GM12878 (cell line): Measurements from ENCODE around the gene TPRA1. TPM values are rescaled to one million over a fixed set of nuclear protein-coding genes. Genes with fewer than 3 reads are reported as not detected.

Source experiments
- CBFB ChIP-seq: IDR thresholded peaks from 2 replicates; pipeline ENCODE4 v1.6.1; 2016; ENCODE audit warnings: antibody characterized with exemption, low read depth
- CEBPB ChIP-seq, 2 experiments: fragments of 150-350 bp in 1 of 2; IDR thresholded peaks; 2 replicates each; pipeline ENCODE4 v1.6.1; 2012 to 2014; ENCODE audit warnings: low read depth in 2 of 2, low read length in 2 of 2, borderline replicate concordance in 1 of 2, inconsistent platforms in 1 of 2
- CHD1 ChIP-seq: IDR thresholded peaks from 2 replicates; pipeline ENCODE4 v1.6.1; 2012; ENCODE audit warnings: low read depth, low read length, improper control_type of control experiment
- FOXM1 ChIP-seq: IDR thresholded peaks from 2 replicates; pipeline ENCODE4 v1.6.1; 2012; ENCODE audit warnings: low read depth, mild to moderate bottlenecking, inconsistent platforms, low read length, moderate library complexity
- NFYB ChIP-seq: IDR thresholded peaks from 2 replicates; pipeline ENCODE4 v1.6.1; 2011; ENCODE audit warnings: low read depth, mild to moderate bottlenecking, low read length, improper control_type of control experiment, moderate library complexity; ENCODE audit not compliant: insufficient read depth
- NR2C1 ChIP-seq: fragments of 450-650 bp; IDR thresholded peaks from 2 replicates; pipeline ENCODE4 v1.6.1; 2017; ENCODE audit warnings: antibody characterized with exemption, mild to moderate bottlenecking, moderate library complexity
- NR2F1 ChIP-seq: fragments of 450-650 bp; conservative IDR thresholded peaks from 2 replicates; pipeline ENCODE4 v1.6.1; 2017; ENCODE audit warnings: mild to moderate bottlenecking
- PML ChIP-seq: IDR thresholded peaks from 2 replicates; pipeline ENCODE4 v1.6.1; 2012; ENCODE audit warnings: low read length, inconsistent platforms
- POLR2A ChIP-seq: IDR thresholded peaks from 2 replicates; pipeline ENCODE4 v1.6.1; 2011; ENCODE audit warnings: low read depth, mild to moderate bottlenecking, low read length
- SMAD1 ChIP-seq: fragments of 450-650 bp; IDR thresholded peaks from 2 replicates; pipeline ENCODE4 v1.6.1; 2018; ENCODE audit warnings: mild to moderate bottlenecking, low read depth; ENCODE audit not compliant: partially characterized antibody
- STAT1 ChIP-seq: fragments of 450-650 bp; conservative IDR thresholded peaks from 2 replicates; pipeline ENCODE4 v1.6.1; 2014; ENCODE audit warnings: antibody characterized with exemption, mild to moderate bottlenecking
- TAF1 ChIP-seq: IDR thresholded peaks from 2 replicates; pipeline ENCODE4 v1.6.1; 2011; ENCODE audit warnings: mild to moderate bottlenecking, low read depth, low read length, borderline replicate concordance
- TBL1XR1 ChIP-seq: IDR thresholded peaks from 2 replicates; pipeline ENCODE4 v1.6.1; 2012; ENCODE audit warnings: low read depth, low read length, improper control_type of control experiment
- YBX1 ChIP-seq: fragments of 450-650 bp; IDR thresholded peaks from 2 replicates; pipeline ENCODE4 v1.6.1; 2016; ENCODE audit warnings: antibody characterized with exemption
- YY1 ChIP-seq: IDR thresholded peaks from 2 replicates; pipeline ENCODE4 v1.6.1; 2011; ENCODE audit warnings: low read depth, mild to moderate bottlenecking, low read length
- ZNF384 ChIP-seq: IDR thresholded peaks from 2 replicates; pipeline ENCODE4 v1.6.1; 2012; ENCODE audit warnings: low read depth, mild to moderate bottlenecking, low read length, improper control_type of control experiment, borderline replicate concordance
- ZZZ3 ChIP-seq: IDR thresholded peaks from 2 replicates; pipeline ENCODE4 v1.6.1; 2011; ENCODE audit warnings: low read depth; ENCODE audit not compliant: control insufficient read depth, insufficient read length
- polyA plus RNA-seq, 11 experiments: library from polyadenylated mRNA; depleted of rRNA in 4 of 11; unstranded in 6 of 11; stranded (reverse) in 5 of 11; fragments of >200 nt; fragmentation: Nextera tagmentation in 4 of 11; fragmentation: Illumina TruSeq in 1 of 11; extraction: Ambion mirVana in 4 of 11; extraction: Trizol in 1 of 11; gene quantifications; 1 replicate in 1 of 11; 2 replicates in 10 of 11; pipeline versions ENCODE4 v1.2.1 to v1.2.3, GENCODE V29; 2011 to 2016; ENCODE audit warnings: inconsistent platforms in 2 of 11, missing spikeins in 2 of 11, low read depth in 1 of 11
- total RNA-seq, 4 experiments: library from RNA; depleted of rRNA in 3 of 4; stranded (reverse); fragments of >200 nt in 3 of 4; fragmentation: Illumina TruSeq in 1 of 4; extraction: Trizol in 1 of 4; gene quantifications; 2 replicates each; pipeline versions ENCODE4 v1.2.1 to v1.2.3, GENCODE V29; 2013 to 2021
- TF ChIP-seq, protein P1 (sequence below): fragments of 450-650 bp; IDR thresholded peaks from 2 replicates; pipeline ENCODE4 v1.6.1; 2016; ENCODE audit warnings: mild to moderate bottlenecking, moderate library complexity, borderline replicate concordance
- TF ChIP-seq, protein P2 (sequence below): IDR thresholded peaks from 2 replicates; pipeline ENCODE4 v1.6.1; 2012; ENCODE audit warnings: improper control_type of control experiment, low read depth, low read length; ENCODE audit not compliant: insufficient replicate concordance
- TF ChIP-seq, protein P3 (sequence below): IDR thresholded peaks from 2 replicates; pipeline ENCODE4 v1.6.1; 2011; ENCODE audit warnings: low read depth, low read length, improper control_type of control experiment, borderline replicate concordance

The TPRA1 gene
- total and polyA plus RNA-seq, 10 of the 15 experiments (the other 5 are each of a cell fraction or from before 2014, with no cell fraction given), result 1.8 to 39.6 (median 26.6) TPM

DNA sequence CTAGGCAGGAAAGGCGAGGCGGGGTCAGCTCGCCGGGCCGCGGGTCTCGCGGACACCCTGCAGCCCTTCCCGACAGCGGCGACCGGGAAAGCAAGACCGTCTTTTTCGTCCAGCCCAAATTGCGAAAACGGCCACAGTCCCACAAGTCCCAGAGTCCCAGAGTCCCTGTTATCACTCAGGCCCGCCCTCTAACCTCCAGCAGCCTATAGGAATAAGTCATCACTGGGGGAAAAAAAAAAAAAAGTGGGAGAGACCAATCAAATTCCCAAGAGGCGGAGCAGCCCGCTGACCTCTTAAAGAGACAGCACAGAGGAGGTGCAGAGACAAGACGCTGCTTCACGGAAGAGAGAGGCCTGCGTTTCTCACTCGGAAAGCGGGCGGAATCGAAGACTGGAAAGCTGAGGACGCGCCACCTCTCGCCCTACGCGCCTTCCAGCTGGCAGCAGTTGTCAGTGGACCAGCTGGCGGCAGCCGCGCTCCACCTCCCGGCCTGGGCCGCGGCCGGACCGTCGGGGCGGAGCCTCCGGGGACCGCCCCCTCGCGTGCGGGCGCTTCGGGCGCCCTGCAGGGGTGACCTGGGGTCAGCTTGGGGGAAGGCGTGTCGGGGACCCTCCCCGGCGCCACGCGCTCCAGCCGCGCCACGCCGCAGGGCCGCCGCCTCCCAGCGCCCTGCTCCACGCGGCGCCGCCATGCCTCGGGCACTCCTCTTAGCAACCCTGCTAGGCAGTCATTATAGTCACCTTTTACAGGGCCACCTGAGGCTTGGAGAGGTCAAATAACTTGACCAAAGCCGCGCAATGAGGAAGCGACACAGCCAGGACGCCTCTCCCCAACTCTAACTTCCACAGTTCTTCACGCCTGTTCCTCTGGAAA lies at the start of gene TPRA1 (continued):
- TF ChIP-seq CEBPB (IDR thresholded peaks at IDR 0.05; ENCODE audit: borderline replicate concordance in 1 of 2, low read depth in 2 of 2, low read length in 2 of 2), result no peak
- TF ChIP-seq FOXM1, result 0 out of 2 replicates have a peak, but pooled peaks have one; percentile 33
- TF ChIP-seq SMAD1, result no peak
- TF ChIP-seq, protein P1, sequence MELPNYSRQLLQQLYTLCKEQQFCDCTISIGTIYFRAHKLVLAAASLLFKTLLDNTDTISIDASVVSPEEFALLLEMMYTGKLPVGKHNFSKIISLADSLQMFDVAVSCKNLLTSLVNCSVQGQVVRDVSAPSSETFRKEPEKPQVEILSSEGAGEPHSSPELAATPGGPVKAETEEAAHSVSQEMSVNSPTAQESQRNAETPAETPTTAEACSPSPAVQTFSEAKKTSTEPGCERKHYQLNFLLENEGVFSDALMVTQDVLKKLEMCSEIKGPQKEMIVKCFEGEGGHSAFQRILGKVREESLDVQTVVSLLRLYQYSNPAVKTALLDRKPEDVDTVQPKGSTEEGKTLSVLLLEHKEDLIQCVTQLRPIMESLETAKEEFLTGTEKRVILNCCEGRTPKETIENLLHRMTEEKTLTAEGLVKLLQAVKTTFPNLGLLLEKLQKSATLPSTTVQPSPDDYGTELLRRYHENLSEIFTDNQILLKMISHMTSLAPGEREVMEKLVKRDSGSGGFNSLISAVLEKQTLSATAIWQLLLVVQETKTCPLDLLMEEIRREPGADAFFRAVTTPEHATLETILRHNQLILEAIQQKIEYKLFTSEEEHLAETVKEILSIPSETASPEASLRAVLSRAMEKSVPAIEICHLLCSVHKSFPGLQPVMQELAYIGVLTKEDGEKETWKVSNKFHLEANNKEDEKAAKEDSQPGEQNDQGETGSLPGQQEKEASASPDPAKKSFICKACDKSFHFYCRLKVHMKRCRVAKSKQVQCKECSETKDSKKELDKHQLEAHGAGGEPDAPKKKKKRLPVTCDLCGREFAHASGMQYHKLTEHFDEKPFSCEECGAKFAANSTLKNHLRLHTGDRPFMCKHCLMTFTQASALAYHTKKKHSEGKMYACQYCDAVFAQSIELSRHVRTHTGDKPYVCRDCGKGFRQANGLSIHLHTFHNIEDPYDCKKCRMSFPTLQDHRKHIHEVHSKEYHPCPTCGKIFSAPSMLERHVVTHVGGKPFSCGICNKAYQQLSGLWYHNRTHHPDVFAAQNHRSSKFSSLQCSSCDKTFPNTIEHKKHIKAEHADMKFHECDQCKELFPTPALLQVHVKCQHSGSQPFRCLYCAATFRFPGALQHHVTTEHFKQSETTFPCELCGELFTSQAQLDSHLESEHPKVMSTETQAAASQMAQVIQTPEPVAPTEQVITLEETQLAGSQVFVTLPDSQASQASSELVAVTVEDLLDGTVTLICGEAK, result peak; percentile 46; the same call in 1 of the 2 replicates
- no peak for TF ChIP-seq STAT1
- TF ChIP-seq POLR2A, result peak; percentile 58; the same call in 1 of the 2 replicates
- no peak for TF ChIP-seq PML
- TF ChIP-seq, protein P2, sequence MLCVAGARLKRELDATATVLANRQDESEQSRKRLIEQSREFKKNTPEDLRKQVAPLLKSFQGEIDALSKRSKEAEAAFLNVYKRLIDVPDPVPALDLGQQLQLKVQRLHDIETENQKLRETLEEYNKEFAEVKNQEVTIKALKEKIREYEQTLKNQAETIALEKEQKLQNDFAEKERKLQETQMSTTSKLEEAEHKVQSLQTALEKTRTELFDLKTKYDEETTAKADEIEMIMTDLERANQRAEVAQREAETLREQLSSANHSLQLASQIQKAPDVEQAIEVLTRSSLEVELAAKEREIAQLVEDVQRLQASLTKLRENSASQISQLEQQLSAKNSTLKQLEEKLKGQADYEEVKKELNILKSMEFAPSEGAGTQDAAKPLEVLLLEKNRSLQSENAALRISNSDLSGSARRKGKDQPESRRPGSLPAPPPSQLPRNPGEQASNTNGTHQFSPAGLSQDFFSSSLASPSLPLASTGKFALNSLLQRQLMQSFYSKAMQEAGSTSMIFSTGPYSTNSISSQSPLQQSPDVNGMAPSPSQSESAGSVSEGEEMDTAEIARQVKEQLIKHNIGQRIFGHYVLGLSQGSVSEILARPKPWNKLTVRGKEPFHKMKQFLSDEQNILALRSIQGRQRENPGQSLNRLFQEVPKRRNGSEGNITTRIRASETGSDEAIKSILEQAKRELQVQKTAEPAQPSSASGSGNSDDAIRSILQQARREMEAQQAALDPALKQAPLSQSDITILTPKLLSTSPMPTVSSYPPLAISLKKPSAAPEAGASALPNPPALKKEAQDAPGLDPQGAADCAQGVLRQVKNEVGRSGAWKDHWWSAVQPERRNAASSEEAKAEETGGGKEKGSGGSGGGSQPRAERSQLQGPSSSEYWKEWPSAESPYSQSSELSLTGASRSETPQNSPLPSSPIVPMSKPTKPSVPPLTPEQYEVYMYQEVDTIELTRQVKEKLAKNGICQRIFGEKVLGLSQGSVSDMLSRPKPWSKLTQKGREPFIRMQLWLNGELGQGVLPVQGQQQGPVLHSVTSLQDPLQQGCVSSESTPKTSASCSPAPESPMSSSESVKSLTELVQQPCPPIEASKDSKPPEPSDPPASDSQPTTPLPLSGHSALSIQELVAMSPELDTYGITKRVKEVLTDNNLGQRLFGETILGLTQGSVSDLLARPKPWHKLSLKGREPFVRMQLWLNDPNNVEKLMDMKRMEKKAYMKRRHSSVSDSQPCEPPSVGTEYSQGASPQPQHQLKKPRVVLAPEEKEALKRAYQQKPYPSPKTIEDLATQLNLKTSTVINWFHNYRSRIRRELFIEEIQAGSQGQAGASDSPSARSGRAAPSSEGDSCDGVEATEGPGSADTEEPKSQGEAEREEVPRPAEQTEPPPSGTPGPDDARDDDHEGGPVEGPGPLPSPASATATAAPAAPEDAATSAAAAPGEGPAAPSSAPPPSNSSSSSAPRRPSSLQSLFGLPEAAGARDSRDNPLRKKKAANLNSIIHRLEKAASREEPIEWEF, result no peak
- peak; percentile 46; the same call in 1 of the 2 replicates for TF ChIP-seq CBFB
- no peak for TF ChIP-seq YBX1
- no peak for TF ChIP-seq ZZZ3
- peak; percentile 67; the same call in 1 of the 2 replicates for TF ChIP-seq TAF1
- TF ChIP-seq NR2C1, result peak; percentile 77
- peak; percentile 87 for TF ChIP-seq NFYB
- peak; percentile 73 for TF ChIP-seq YY1
- no peak; the same call in 1 of the 2 replicates for TF ChIP-seq CHD1
- TF ChIP-seq ZNF384, result peak; percentile 100
- TF ChIP-seq, protein P3, sequence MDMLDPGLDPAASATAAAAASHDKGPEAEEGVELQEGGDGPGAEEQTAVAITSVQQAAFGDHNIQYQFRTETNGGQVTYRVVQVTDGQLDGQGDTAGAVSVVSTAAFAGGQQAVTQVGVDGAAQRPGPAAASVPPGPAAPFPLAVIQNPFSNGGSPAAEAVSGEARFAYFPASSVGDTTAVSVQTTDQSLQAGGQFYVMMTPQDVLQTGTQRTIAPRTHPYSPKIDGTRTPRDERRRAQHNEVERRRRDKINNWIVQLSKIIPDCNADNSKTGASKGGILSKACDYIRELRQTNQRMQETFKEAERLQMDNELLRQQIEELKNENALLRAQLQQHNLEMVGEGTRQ, result no peak
- TF ChIP-seq TBL1XR1, result peak; percentile 21; the same call in 1 of the 2 replicates
- peak; percentile 100 for TF ChIP-seq NR2F1
